IPS-20b (cell line): ENCODE measurements around the gene TUBA1A.
"Not testable (repeated sequence)": the region's sequence is repeated elsewhere in the genome, so short reads cannot be mapped to it uniquely, and the experiment has no call there.

Experiments
- H3K27ac ChIP-seq: one replicate; pipeline ENCODE4 v1.5.1; 2013; ENCODE audit warnings: low read length
- H3K27me3 ChIP-seq: 2 replicates; pipeline ENCODE4 v1.6.1; 2013; ENCODE audit warnings: mild to moderate bottlenecking, low read length, inconsistent platforms; ENCODE audit not compliant: insufficient read depth
- H3K36me3 ChIP-seq: 2 replicates; pipeline ENCODE4 v1.6.1; 2013; ENCODE audit warnings: low read depth, mild to moderate bottlenecking, inconsistent platforms, low read length, moderate library complexity; ENCODE audit not compliant: insufficient read depth
- H3K4me1 ChIP-seq: 2 replicates; pipeline ENCODE4 v1.6.1; 2013; ENCODE audit warnings: mild to moderate bottlenecking, control low read depth, inconsistent platforms, low read length, moderate library complexity; ENCODE audit not compliant: insufficient read depth
- H3K4me3 ChIP-seq: 2 replicates; pipeline ENCODE4 v1.5.1; 2013; ENCODE audit warnings: mild to moderate bottlenecking, low read length, inconsistent platforms
- H3K9ac ChIP-seq: 2 replicates; pipeline ENCODE4 v1.6.1; 2013; ENCODE audit warnings: low read depth, mild to moderate bottlenecking, inconsistent platforms, low read length, moderate library complexity
- H3K9me3 ChIP-seq: 2 replicates; pipeline ENCODE4 v1.6.1; 2013; ENCODE audit warnings: mild to moderate bottlenecking, low read depth, low read length, inconsistent platforms; ENCODE audit not compliant: insufficient read depth

TUBA1A gene

GRCh38 chr12:49198431-49199155, 9.7 kb upstream of the TUBA1A start:
- Histone ChIP-seq H3K4me3 (peak overlapping the region; percentile 49; the same call in 1 of the 2 replicates), H3K9me3 (no peaks in the 10 kb centered on the region), H3K27ac (no peak overlapping the region), H3K9ac (peak overlapping the region; percentile 58; the same call in 1 of the 2 replicates), H3K36me3 (no peaks in the 10 kb centered on the region), H3K4me1 (peaks cover 23% of the 10 kb centered on the region; the same call in 1 of the 2 replicates), H3K27me3 (no peaks in the 10 kb centered on the region)

DNA sequence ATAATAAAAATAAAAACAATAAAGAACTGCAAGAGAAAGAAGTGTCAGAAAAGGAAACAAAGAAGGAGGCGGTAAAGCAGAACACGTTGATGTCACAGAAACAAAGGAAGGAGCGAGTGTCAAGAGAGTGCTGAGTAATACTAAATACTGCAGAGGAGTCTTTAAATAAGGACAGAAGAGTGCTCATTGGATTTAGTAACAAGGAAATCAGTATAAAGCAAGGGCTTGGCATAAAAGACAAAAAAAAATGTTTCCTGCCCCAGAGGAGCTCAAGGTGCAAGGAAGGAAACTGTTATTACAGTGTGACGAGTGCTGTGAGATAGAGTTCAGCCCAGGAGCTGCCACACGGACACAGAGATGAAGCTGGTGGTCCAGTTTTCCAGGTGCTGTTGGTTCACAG, 8.4 kb upstream of the TUBA1A start:
- Histone ChIP-seq H3K27me3 (no peaks in the 10 kb centered on the region), H3K9ac (no peak overlapping the region), H3K4me1 (peaks cover 23% of the 10 kb centered on the region; the same call in 1 of the 2 replicates), H3K27ac (no peak overlapping the region), H3K4me3 (no peak overlapping the region), H3K9me3 (no peaks in the 10 kb centered on the region), H3K36me3 (no peaks in the 10 kb centered on the region)

- Histone ChIP-seq H3K36me3 (no peaks in the 10 kb centered on the region), H3K9me3 (no peaks in the 10 kb centered on the region), H3K27me3 (no peaks in the 10 kb centered on the region), H3K9ac (no peak overlapping the region), H3K4me3 (no peak overlapping the region), H3K4me1 (peaks cover 10% of the 10 kb centered on the region; the same call in 1 of the 2 replicates), H3K27ac (no peak overlapping the region)
These were observed 6.9 kb upstream of the TUBA1A start for GRCh38 chr12:49195736-49196135.

DNA sequence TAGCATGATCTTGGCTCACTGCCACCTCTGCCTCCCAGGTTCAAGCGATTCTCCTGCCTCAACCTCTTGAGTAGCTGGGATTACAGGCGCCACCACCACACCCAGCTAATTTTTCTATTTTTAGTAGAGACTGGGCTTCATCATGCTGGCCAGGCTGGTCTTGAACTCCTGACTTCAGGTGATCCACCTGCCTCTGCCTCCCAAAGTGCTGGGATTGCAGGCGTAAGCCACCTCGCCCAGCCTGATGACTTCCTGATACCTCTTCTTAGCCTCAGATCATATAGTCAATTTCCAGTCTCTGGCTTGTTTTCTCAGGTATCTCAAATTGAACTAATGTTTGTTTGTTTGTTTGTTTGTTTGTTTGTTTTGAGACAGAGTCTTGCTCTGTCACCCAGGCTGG, 4.9 kb upstream of the TUBA1A start:
- H3K9me3 ChIP-seq, H3K36me3 ChIP-seq, H3K27ac ChIP-seq, H3K9ac ChIP-seq, H3K4me3 ChIP-seq, H3K27me3 ChIP-seq: not testable (repeated sequence)
- peaks cover 10% of the 10 kb centered on the region; the same call in 1 of the 2 replicates for H3K4me1 ChIP-seq

DNA sequence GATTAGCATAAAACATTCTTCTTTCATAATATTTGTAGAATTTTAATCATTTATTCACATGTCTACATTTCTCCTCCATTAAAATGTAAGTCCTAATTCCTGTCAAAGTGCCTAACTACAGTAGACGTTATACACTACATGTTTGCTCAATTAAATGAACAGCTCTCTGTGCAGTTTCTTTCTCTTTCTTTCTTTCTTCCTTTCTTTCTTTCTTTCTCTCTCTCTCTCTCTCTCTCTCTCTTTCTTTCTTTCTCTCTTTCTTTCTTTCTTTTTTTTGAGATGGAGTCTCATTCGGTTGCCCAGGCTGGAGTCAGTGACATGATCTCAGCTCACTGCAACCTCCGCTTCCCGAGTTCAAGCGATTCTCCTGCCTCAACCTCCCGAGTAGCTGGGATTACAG, 2.6 kb upstream of the TUBA1A start:
- H3K9me3 ChIP-seq, H3K27me3 ChIP-seq, H3K9ac ChIP-seq, H3K36me3 ChIP-seq, H3K27ac ChIP-seq, H3K4me3 ChIP-seq: not testable (repeated sequence)
- peaks cover 12% of the 10 kb centered on the region; the same call in 1 of the 2 replicates for H3K4me1 ChIP-seq

DNA sequence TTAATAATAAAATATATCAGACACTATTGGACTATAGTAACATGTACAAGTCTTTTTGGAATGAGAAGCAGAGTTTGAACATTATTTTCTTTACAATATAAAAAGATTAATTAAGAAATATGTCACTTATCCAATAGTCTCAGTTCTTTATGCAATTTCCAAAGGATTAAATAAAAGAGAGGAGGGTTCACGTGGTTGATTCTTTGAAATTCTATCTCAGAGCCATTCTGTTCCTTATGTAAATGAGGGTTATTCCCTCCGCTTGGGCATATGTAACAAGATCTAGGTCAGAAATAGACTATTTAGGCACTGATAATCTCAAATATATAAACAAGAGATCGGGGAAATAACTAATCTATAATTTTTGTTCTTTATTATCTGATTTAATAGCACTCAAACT, 2.1 kb upstream of the TUBA1A start:
- H3K27ac ChIP-seq: no peak overlapping the region
- no peak overlapping the region for H3K4me3 ChIP-seq
- H3K4me1 ChIP-seq: peaks cover 12% of the 10 kb centered on the region; the same call in 1 of the 2 replicates
- H3K27me3 ChIP-seq: no peaks in the 10 kb centered on the region
- H3K9ac ChIP-seq: no peak overlapping the region
- peaks cover 14% of the 10 kb centered on the region for H3K36me3 ChIP-seq
- no peaks in the 10 kb centered on the region for H3K9me3 ChIP-seq

GRCh38 chr12:49189731-49190716, 1.1 kb upstream of the TUBA1A start:
- Histone ChIP-seq H3K4me1 (peaks cover 12% of the 10 kb centered on the region; the same call in 1 of the 2 replicates), H3K36me3 (peaks cover 22% of the 10 kb centered on the region), H3K9ac (peak overlapping the region; percentile 75; the same call in 1 of the 2 replicates), H3K4me3 (peak overlapping the region; percentile 75; the same call in 1 of the 2 replicates), H3K27ac (no peak overlapping the region), H3K27me3 (no peaks in the 10 kb centered on the region), H3K9me3 (no peaks in the 10 kb centered on the region)

- Histone ChIP-seq H3K36me3 (peaks cover 32% of the 10 kb centered on the region), H3K4me1 (peaks cover 12% of the 10 kb centered on the region; the same call in 1 of the 2 replicates), H3K27me3 (no peaks in the 10 kb centered on the region), H3K9ac (peak overlapping the region; percentile 87; the same call in 1 of the 2 replicates), H3K27ac (peak overlapping the region; percentile 75), H3K4me3 (peak overlapping the region; percentile 75), H3K9me3 (no peaks in the 10 kb centered on the region)
These were observed 522 bp downstream of the TUBA1A start for GRCh38 chr12:49188201-49188915.

- Histone ChIP-seq H3K27ac (no peak overlapping the region), H3K4me3 (peak overlapping the region; percentile 75), H3K9ac (peak overlapping the region; percentile 45; the same call in 1 of the 2 replicates)
These were observed 1.7 kb downstream of the TUBA1A start for GRCh38 chr12:49187184-49187583.

DNA sequence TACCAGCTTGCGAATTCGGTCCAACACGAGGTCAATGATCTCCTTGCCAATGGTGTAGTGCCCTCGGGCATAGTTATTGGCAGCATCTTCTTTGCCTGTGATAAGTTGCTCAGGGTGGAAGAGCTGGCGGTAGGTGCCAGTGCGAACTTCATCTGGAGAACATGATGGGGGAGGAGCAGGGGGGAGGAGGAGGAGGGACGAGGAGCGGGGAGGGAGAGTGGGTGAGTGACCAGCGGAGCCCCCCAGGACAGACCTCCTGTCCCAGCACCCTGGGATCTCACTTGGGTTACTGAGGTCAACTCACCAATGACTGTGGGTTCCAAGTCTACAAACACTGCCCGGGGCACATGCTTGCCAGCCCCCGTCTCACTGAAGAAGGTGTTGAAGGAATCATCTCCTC, 2.6 kb downstream of the TUBA1A start:
- not testable (repeated sequence) for H3K27ac ChIP-seq, H3K9ac ChIP-seq, H3K4me3 ChIP-seq, H3K27me3 ChIP-seq, H3K9me3 ChIP-seq
- H3K36me3 ChIP-seq: peaks cover 32% of the 10 kb centered on the region
- peaks cover 12% of the 10 kb centered on the region; the same call in 1 of the 2 replicates for H3K4me1 ChIP-seq

More at GRCh38 chr12:49187184-49187583, 1.7 kb downstream of the TUBA1A start:
- Histone ChIP-seq H3K36me3 (peaks cover 32% of the 10 kb centered on the region), H3K9me3 (no peaks in the 10 kb centered on the region), H3K4me1 (peaks cover 12% of the 10 kb centered on the region; the same call in 1 of the 2 replicates), H3K27me3 (no peaks in the 10 kb centered on the region)

DNA sequence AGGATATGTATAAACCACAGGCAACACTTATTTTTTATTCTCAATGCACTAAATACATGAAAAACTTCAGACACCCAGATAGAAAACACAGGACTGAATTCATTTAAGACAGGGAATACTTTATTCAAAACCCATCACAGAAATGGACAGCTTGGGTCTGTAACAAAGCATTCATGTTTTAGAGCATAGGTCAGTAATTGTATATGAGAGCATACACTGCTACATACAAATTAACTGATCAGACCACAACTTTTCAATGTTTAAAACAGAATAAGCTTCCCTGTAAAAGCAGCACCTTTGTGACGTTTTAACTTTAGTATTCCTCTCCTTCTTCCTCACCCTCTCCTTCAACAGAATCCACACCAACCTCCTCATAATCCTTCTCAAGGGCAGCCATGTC, 4.2 kb downstream of the TUBA1A start:
- H3K9me3 ChIP-seq, H3K27me3 ChIP-seq, H3K9ac ChIP-seq, H3K27ac ChIP-seq, H3K4me3 ChIP-seq: not testable (repeated sequence)
- peaks cover 32% of the 10 kb centered on the region for H3K36me3 ChIP-seq
- H3K4me1 ChIP-seq: peaks cover 11% of the 10 kb centered on the region; the same call in 1 of the 2 replicates
